Rectal smooth muscle tissue (tissue), 1 donor: ENCODE measurements around the gene CHD1L.

Experiments used
- H3K27ac ChIP-seq: one replicate; pipeline ENCODE4 v1.7.0; 2013; ENCODE audit warnings: low read depth, low read length, inconsistent platforms
- H3K27me3 ChIP-seq: one replicate; pipeline ENCODE4 v1.7.0; 2013; ENCODE audit warnings: low read length; ENCODE audit not compliant: control insufficient read depth, insufficient read depth
- H3K36me3 ChIP-seq: one replicate; pipeline ENCODE4 v1.7.0; 2013; ENCODE audit warnings: low read length; ENCODE audit not compliant: control insufficient read depth, insufficient read depth
- H3K4me1 ChIP-seq: one replicate; pipeline ENCODE4 v1.7.0; 2013; ENCODE audit warnings: low read length; ENCODE audit not compliant: control insufficient read depth, insufficient read depth
- H3K4me3 ChIP-seq: one replicate; pipeline ENCODE4 v1.7.0; 2013; ENCODE audit warnings: low read length
- H3K9ac ChIP-seq: one replicate; pipeline ENCODE4 v1.7.0; 2013; ENCODE audit warnings: low read length

CHD1L gene

GRCh38 chr1:147247656-147248238 is 5.3 kb downstream of the CHD1L start:
- H3K4me3 ChIP-seq = no peak overlapping the region
- peaks cover 8% of the 10 kb centered on the region for H3K4me1 ChIP-seq
- no peaks in the 10 kb centered on the region for H3K27me3 ChIP-seq
- no peak overlapping the region for H3K9ac ChIP-seq
- H3K27ac ChIP-seq = no peak overlapping the region
- H3K36me3 ChIP-seq = no peaks in the 10 kb centered on the region

GRCh38 chr1:147252540-147252939 is 10.1 kb downstream of the CHD1L start:
- H3K27ac ChIP-seq = no peak overlapping the region
- no peaks in the 10 kb centered on the region for H3K27me3 ChIP-seq
- no peaks in the 10 kb centered on the region for H3K4me1 ChIP-seq
- H3K36me3 ChIP-seq = peaks cover 5% of the 10 kb centered on the region
- no peak overlapping the region for H3K9ac ChIP-seq
- no peak overlapping the region for H3K4me3 ChIP-seq

GRCh38 chr1:147260956-147261355 is 18.5 kb downstream of the CHD1L start:
- Histone ChIP-seq H3K27me3 (no peaks in the 10 kb centered on the region), H3K27ac (no peak overlapping the region), H3K4me1 (no peaks in the 10 kb centered on the region), H3K9ac (no peak overlapping the region), H3K36me3 (peaks cover 1% of the 10 kb centered on the region), H3K4me3 (no peak overlapping the region)

DNA sequence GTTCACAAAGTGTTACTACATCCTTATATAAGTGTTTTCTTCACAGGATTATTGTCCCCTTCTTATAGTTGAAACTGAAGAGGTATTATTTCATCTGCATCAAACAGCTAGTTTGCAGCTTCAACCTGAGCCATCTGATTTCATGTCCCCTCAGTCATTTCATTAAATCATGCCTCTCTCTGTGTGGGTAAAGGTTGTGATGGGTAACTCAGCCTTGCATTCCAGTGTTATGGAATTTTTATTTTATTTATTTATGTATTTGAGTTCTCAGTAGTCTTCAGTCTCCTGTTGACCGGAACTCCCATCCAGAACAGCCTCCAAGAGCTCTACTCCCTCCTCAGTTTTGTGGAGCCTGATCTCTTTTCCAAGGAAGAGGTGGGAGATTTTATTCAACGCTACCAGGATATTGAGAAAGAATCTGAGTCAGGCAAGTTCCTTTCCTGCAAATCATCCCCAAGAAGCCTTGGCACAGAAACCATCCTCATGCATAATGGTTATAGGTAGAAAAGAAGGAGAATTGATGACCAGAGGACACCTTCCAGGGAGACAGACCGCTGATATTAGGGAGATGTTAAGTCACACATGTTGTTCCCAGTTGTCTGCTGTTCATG is 21.8 kb downstream of the CHD1L start:
- H3K36me3 ChIP-seq = no peaks in the 10 kb centered on the region
- no peaks in the 10 kb centered on the region for H3K27me3 ChIP-seq
- H3K9ac ChIP-seq = no peak overlapping the region
- H3K4me1 ChIP-seq = no peaks in the 10 kb centered on the region
- H3K4me3 ChIP-seq = no peak overlapping the region
- no peak overlapping the region for H3K27ac ChIP-seq

GRCh38 chr1:147266381-147266780 is 23.9 kb downstream of the CHD1L start:
- Histone ChIP-seq H3K4me1 (no peaks in the 10 kb centered on the region), H3K4me3 (no peak overlapping the region), H3K27me3 (no peaks in the 10 kb centered on the region), H3K27ac (no peak overlapping the region), H3K9ac (no peak overlapping the region), H3K36me3 (no peaks in the 10 kb centered on the region)

DNA sequence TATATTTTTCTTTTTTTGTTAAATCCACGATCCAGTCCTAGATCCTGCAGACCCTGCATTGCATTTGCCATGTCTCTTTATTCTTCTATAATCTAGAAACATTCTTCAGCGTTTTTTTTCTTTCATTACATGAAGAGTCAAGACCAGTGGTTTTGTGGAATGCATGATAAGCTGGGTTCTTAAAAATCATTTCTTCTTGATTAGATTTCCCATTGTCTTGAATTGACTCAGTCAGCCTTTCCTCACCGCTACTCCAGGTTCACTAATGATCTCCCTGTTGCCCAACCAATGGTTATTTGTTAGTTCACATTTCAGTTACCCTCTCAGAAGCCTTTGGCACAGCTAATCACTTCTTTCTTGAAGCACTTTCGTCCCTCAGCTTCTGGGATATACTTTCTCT is 25.2 kb downstream of the CHD1L start:
- H3K4me1 ChIP-seq = no peaks in the 10 kb centered on the region
- no peak overlapping the region for H3K9ac ChIP-seq
- no peaks in the 10 kb centered on the region for H3K27me3 ChIP-seq
- H3K4me3 ChIP-seq = no peak overlapping the region
- no peaks in the 10 kb centered on the region for H3K36me3 ChIP-seq
- no peak overlapping the region for H3K27ac ChIP-seq

DNA sequence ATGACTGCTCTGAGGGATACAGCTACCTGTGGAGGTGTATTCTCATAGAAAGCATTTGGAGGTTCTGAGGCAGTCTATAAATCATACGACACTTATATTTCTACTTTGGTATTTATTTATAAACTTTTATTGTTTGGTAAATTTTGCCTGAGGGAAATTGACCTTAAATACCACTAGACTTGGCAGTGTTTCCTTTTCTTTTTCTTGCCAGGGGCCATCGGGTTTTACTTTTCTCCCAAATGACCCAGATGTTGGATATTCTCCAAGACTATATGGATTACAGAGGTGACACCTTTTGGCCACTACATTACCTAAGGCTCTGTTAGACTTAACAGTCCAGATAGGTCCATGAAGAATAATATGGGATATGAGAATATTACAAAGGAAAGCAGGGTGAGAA is 28.2 kb downstream of the CHD1L start:
- no peaks in the 10 kb centered on the region for H3K27me3 ChIP-seq
- no peak overlapping the region for H3K9ac ChIP-seq
- H3K4me3 ChIP-seq = no peak overlapping the region

GRCh38 chr1:147272042-147272441 is 29.6 kb downstream of the CHD1L start:
- Histone ChIP-seq H3K4me1 (no peaks in the 10 kb centered on the region), H3K27me3 (no peaks in the 10 kb centered on the region), H3K9ac (no peak overlapping the region), H3K27ac (no peak overlapping the region), H3K4me3 (no peak overlapping the region), H3K36me3 (peaks cover 8% of the 10 kb centered on the region)

More for the DNA sequence above, 28.2 kb downstream of the CHD1L start:
- no peak overlapping the region for H3K27ac ChIP-seq
- H3K4me1 ChIP-seq = no peaks in the 10 kb centered on the region
- no peaks in the 10 kb centered on the region for H3K36me3 ChIP-seq

DNA sequence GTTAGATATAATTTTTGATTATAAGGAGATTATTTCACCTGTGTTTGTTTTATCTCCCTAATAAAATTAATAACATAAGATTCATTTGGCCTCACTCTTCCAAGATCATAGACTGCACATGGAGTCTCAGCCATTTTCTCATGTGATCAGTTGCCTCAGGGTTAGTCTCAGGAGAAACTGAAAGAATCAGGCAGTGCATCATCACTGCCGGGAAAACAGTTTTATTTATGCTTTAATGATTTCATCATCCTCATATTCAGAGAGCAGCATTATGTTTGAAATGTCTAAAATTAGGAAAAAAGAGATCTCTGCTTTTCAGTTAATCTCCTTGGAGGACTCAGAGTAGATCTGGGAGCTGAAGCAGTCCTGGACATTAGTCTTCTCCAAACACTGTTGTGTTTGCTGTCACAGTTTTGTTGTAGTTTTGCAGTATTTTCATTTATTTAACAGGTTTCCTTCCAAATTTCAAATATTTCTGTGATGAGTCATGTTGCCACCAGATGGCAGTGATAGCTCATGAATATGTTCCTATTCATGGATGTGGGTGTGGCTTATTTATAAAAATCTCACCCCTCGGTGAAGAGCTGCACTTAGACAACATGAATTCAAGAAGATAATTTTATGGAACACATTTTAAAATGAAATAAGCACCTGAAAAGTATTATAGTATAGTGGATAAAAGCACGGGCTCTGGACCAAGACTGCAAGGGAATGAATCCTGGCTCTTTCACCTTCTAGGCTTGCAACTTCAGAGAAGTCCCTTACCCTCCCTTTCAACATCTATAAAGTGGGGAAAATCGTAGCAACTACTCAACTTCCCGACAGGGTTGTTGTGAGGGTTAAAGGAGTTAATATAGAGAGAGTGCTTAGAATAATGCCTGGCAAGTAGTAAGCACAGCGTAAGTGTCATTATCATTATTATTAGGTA is 31.2 kb downstream of the CHD1L start:
- no peaks in the 10 kb centered on the region for H3K4me1 ChIP-seq
- no peak overlapping the region for H3K27ac ChIP-seq
- peaks cover 16% of the 10 kb centered on the region for H3K36me3 ChIP-seq
- no peaks in the 10 kb centered on the region for H3K27me3 ChIP-seq
- H3K9ac ChIP-seq = no peak overlapping the region
- no peak overlapping the region for H3K4me3 ChIP-seq

DNA sequence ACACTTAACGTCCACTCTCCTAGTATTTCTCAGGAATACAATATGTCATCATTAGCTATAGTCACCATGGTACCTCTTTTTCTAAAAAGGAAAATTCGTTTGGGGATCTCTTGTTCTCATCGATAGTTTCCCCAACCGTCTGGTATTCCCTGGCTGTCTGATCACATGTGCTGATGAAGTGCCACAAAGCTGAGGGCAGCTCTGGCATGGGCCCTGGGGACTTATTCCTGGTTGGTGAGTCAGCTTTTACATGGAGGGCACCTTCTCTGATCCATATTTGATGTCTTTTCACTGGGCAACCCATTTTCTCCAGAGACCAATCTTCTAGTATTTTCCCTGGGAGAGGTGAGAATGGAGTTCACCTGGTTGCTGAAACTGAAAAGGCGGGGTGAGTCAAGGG is 39.5 kb downstream of the CHD1L start:
- Histone ChIP-seq H3K27me3 (no peaks in the 10 kb centered on the region), H3K4me3 (no peak overlapping the region), H3K9ac (no peak overlapping the region), H3K27ac (no peak overlapping the region), H3K36me3 (peaks cover 24% of the 10 kb centered on the region), H3K4me1 (no peaks in the 10 kb centered on the region)

- Histone ChIP-seq H3K9ac (no peak overlapping the region), H3K27me3 (no peaks in the 10 kb centered on the region), H3K27ac (no peak overlapping the region), H3K4me3 (no peak overlapping the region), H3K36me3 (peaks cover 20% of the 10 kb centered on the region), H3K4me1 (no peaks in the 10 kb centered on the region)
Observed at GRCh38 chr1:147283011-147283410, 40.5 kb downstream of the CHD1L start.

DNA sequence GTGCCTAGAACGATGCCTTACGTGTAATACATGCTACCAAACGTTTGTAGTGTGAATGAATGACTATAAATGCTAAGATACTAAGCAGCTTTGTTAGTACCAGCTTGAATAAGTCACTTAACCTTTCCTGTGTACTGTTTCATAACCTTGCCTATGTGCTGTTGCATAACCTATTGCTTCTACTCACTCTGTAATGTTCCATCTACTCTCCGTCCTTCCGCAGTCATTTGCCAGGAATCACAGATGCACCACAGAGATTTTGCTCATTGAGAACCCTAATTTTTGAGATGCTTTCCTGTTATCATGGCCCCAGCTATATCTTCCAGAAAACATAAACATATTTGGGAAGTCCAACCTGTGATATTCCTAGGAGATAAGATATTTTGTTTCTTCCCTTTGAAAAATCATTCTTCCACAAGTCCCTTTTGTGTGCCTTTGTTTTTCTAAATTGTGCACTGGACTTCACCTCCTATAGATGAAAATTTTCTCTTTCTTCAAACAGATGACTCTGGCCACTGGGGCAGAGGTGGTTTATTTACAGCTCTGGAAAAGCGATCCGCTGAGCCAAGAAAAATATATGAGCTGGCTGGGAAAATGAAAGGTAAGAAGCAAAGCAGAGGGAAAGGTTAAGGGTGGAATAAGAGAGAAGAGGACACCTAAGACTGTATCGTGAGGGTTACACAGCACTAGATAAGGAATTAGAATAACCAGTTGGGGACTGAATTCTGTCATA is 44.8 kb downstream of the CHD1L start:
- Histone ChIP-seq H3K36me3 (peaks cover 22% of the 10 kb centered on the region), H3K27me3 (no peaks in the 10 kb centered on the region), H3K9ac (no peak overlapping the region), H3K4me3 (no peak overlapping the region), H3K27ac (no peak overlapping the region), H3K4me1 (no peaks in the 10 kb centered on the region)
